Thyroid gland (tissue), 4 donors: ENCODE results near the gene CBL.

ENCODE experiments used
- POLR2A ChIP-seq, 2 donors: fragments of 450-650 bp; IDR thresholded peaks; one replicate each; pipeline ENCODE4 v1.6.1; 2017; ENCODE audit warnings: antibody characterized with exemption in 2 of 2, mild to moderate bottlenecking in 2 of 2, moderate library complexity in 1 of 2
- TF ChIP-seq, protein P1 (sequence below), 6 experiments: fragments of 200-600 bp in 3 of 6; fragments of 450-650 bp in 3 of 6; sonication (generic) in 3 of 6; IDR thresholded peaks; one replicate each; pipeline ENCODE4 v1.5.1; 2016 to 2019; ENCODE audit warnings: antibody characterized with exemption in 6 of 6, mild to moderate bottlenecking in 2 of 6, inconsistent platforms in 1 of 6, moderate library complexity in 1 of 6

DNA sequence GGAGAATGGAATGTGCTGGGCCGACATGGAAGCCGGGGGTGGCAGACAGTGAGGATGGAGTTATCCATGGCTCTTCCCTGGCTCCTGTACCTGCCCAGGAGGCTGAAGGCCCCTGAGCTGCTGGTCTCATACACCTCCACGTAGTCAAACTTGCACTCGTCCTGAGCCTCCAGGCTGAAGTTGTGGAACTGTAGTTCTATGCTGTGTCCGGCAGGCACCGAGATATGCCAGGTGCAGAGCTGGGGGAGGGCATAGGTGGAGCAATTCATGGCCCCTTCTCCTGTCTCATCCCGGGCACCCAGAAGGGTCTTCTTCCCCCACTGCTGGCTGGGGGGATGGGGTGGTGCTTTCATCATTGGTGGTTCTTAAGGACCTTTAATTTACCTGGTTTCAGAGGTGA lies 137.6 kb downstream of the CBL start:
- TF ChIP-seq, protein P1, sequence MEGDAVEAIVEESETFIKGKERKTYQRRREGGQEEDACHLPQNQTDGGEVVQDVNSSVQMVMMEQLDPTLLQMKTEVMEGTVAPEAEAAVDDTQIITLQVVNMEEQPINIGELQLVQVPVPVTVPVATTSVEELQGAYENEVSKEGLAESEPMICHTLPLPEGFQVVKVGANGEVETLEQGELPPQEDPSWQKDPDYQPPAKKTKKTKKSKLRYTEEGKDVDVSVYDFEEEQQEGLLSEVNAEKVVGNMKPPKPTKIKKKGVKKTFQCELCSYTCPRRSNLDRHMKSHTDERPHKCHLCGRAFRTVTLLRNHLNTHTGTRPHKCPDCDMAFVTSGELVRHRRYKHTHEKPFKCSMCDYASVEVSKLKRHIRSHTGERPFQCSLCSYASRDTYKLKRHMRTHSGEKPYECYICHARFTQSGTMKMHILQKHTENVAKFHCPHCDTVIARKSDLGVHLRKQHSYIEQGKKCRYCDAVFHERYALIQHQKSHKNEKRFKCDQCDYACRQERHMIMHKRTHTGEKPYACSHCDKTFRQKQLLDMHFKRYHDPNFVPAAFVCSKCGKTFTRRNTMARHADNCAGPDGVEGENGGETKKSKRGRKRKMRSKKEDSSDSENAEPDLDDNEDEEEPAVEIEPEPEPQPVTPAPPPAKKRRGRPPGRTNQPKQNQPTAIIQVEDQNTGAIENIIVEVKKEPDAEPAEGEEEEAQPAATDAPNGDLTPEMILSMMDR (IDR thresholded peaks at IDR 0.05): no peak
- TF ChIP-seq POLR2A (IDR thresholded peaks at IDR 0.05): no peak
